ENCODE data around the gene RASD2.

DNA sequence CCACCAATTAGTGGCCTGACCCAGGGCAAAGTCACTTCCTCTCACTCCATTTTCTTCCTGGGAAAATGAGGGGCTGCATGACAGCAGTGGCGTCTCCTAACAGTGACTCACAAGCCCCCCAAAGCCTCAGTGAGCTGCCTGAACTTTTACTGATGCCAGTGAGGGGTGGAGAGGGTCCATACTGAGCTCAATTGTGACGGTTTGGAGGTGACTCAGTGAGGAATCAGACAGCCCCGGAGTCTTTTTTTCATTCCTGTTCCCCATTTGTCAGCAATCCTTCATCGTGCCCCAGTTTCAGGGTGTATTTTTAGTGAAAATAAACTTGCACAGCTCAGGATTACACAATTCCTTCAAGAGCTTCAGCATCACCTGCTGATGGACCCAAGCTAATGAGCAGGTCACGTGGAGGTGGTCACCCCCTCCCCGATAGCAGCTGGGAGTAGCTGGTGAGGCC, 30.1 kb upstream of the RASD2 start:
- TF ChIP-seq, protein P1, sequence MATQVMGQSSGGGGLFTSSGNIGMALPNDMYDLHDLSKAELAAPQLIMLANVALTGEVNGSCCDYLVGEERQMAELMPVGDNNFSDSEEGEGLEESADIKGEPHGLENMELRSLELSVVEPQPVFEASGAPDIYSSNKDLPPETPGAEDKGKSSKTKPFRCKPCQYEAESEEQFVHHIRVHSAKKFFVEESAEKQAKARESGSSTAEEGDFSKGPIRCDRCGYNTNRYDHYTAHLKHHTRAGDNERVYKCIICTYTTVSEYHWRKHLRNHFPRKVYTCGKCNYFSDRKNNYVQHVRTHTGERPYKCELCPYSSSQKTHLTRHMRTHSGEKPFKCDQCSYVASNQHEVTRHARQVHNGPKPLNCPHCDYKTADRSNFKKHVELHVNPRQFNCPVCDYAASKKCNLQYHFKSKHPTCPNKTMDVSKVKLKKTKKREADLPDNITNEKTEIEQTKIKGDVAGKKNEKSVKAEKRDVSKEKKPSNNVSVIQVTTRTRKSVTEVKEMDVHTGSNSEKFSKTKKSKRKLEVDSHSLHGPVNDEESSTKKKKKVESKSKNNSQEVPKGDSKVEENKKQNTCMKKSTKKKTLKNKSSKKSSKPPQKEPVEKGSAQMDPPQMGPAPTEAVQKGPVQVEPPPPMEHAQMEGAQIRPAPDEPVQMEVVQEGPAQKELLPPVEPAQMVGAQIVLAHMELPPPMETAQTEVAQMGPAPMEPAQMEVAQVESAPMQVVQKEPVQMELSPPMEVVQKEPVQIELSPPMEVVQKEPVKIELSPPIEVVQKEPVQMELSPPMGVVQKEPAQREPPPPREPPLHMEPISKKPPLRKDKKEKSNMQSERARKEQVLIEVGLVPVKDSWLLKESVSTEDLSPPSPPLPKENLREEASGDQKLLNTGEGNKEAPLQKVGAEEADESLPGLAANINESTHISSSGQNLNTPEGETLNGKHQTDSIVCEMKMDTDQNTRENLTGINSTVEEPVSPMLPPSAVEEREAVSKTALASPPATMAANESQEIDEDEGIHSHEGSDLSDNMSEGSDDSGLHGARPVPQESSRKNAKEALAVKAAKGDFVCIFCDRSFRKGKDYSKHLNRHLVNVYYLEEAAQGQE (IDR thresholded peaks at IDR 0.05; ENCODE audit: insufficient read depth in 1 of 2, low read depth in 2 of 2, low read length in 2 of 2), result no peak
- TF ChIP-seq POLR2AphosphoS5 (IDR thresholded peaks at IDR 0.05; ENCODE audit: low read depth, low read length) (no peak), SIN3A (IDR thresholded peaks at IDR 0.05; ENCODE audit: borderline replicate concordance, insufficient read depth, low read length) (no peak), TAF1 (IDR thresholded peaks at IDR 0.05; ENCODE audit: borderline replicate concordance, insufficient read depth, low read length) (no peak)
